NCI-H1436 treated with DMSO at 0.1 percent for 48 hours (cell line): ENCODE data around the gene HTR5A.
"Not testable (repeated sequence)": the region's sequence is repeated elsewhere in the genome, so short reads cannot be mapped to it uniquely, and the experiment has no call there.

Experiments
- DNase-seq: peaks from one replicate; lab custom pipeline; 2025; lab: John Stamatoyannopoulos, UW

The HTR5A gene

DNA sequence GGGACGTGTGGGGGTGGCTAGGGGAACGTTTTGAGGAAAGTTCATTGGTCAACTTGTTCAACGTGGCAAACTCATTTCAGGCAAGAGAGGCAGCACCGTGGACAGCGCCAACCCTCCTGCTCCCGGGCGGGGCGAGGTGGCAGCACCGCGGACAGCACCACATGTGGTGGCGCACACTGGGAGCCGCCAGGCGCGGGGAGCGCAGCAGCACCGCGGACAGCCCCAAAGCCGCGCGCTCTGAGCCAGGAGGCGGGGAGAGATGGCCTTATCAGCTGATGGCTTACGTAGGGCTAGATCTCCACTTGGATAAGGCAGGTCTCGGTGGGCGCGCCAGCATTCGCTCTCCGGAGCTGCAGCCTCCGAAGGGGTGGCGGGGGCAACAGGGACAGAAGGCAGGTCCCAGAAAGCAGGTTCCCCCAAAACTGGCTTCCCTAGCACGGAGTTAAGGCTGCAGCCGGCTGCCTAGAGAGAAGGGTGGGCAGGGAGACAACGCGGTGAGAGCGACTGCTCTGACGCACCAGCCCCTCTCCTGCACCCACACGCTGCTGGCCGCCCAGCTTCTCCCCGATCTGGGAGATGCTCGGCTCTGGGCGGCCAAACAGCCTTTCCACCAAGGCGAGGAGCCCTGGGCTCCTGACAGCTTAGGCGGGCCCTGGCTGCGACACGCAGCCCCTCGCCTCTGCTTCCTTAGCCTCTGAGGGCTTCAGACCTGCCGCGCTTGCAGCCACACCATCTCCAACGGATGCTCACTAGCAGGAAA, at the start of gene HTR5A:
Gene HTR5A (plus strand): TSS at position 333 of the 760 bp plus-strand sequence. CDS start 576 bp downstream, outside the sequence.
- DNase-seq: no peak

DNA sequence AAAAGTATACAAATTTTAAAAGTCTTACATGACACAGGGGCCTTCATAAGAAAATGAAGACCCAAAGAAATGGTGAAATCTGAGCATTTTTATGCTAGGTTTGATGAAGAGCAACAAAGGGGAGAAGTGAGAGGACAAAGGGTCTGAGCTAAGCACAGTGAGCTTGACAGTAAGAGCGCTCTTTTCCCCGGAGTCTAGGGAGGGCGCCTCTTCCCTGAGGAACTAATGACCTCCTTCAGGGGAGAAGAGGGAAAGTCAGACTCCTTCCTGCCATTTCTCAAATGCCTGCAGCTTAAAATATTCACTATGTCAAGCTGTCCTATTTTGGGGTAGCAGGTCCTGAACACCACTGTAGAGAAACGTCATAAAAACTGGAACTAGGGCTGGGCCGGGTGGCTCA, 49.1 kb upstream of the HTR5A start:
- no peak for DNase-seq

- DNase-seq: no peak
These were observed 48.4 kb upstream of the HTR5A start for GRCh38 chr7:155021699-155022145.

- DNase-seq: no peak
These were observed 42.2 kb upstream of the HTR5A start for GRCh38 chr7:155027879-155028278.

GRCh38 chr7:155032978-155033377, 37.1 kb upstream of the HTR5A start:
- DNase-seq: no peak

GRCh38 chr7:155034495-155034894, 35.6 kb upstream of the HTR5A start:
- DNase-seq: not testable (repeated sequence)

GRCh38 chr7:155038335-155038734, 31.8 kb upstream of the HTR5A start:
- DNase-seq: no peak

DNA sequence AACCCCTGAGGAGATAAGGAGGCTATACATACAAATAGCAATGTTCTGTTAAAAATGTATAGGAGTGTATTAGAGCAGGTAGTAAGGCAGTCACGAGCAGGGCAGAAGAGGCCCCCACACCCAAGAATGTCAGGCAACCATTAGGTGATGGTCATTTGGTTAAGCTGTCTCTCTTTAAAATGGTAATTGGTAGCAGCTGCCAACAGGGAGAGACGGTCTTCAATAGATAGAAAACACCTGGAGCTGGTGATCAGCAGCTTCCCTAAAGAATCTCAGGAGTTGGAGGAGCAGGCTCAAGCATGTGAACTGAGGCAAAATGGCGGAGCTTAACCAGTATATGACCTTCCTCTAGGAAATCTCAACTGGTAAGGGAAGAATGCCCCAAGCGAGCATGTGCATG, 26.4 kb upstream of the HTR5A start:
- DNase-seq: no peak

- no peak for DNase-seq
These were observed 22.1 kb upstream of the HTR5A start for GRCh38 chr7:155048006-155048405.

GRCh38 chr7:155051355-155051754, 18.8 kb upstream of the HTR5A start:
- no peak for DNase-seq

DNA sequence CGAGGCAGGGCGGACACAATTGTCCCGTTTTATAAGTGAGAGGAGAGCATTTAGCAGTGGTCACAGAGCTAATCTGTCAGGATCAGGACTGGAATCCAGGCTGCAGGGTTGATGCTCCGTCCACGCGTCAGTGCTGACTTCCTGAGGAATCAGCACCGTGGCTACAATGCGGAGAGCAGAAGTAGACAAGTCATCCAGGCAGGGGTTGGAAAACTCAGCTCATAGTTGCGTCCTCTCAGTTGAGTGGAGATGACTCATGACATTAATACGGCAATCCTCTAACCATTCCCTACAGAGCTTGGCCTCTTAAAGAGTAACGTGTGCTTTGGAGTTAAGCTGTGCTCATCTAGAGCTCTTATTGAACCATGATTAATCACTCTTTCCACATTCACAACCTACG, 17.1 kb upstream of the HTR5A start:
- no peak for DNase-seq

DNA sequence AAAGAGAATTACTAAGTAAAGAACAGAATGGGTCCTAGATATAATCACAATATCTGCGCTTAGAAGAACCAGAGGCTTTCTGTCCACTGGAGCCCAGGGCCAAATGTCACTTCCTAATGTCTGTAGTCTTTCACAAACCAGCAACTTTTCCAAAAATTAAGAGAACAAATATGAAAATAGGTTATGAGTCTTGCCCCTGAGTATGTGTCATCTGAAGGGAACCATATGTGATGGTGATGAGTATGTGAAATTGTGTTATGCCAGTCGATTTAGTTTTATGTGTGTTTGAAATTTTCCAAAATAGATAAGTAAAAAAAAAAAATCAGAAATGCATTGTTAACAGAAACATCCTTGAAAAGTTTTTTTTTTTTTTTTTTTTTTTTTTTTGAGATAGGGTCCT, 15.4 kb upstream of the HTR5A start:
- no peak for DNase-seq

GRCh38 chr7:155057076-155057475, 13.0 kb upstream of the HTR5A start:
- DNase-seq: no peak

- no peak for DNase-seq
These were observed 11.2 kb upstream of the HTR5A start for GRCh38 chr7:155058896-155059295.

DNA sequence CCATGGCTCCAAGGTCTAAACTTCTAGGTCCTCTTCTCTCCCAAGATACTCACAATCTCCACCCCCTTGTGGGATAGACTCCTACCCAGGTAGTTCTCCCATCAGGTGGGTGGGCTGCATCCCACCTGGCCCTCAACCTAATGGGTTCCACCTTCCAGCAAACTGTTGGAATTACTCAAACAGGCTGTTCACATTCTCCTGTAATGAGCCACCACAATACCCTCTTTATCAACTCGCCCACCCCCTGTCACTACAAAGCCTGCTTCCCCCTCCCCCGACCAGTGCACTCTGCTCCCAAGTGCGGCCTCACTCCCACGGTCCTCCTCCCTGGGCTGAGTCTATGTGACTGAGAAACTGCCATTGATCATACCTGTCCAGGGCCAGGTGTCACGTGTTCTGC, 10.4 kb upstream of the HTR5A start:
- no peak for DNase-seq

DNA sequence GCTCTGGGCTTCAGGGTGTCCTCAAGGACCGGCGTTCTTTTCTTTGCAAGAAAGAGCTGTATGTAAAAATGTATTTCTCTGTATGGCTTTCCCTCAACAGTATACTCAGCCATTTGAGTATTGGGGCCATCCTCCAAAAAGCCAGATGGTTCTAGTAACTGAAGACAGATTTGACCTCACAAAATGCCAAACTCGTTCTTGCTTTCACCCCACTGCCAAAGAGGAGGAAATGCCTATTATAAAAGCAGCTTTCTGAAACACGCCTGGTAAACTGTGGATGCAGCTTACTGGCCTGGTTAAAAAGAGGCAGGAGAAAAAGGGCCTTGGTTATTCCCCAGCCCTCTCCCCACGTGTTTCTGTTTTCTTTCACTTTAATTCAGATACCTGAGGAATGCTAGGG, 7.7 kb upstream of the HTR5A start:
- DNase-seq: no peak

DNA sequence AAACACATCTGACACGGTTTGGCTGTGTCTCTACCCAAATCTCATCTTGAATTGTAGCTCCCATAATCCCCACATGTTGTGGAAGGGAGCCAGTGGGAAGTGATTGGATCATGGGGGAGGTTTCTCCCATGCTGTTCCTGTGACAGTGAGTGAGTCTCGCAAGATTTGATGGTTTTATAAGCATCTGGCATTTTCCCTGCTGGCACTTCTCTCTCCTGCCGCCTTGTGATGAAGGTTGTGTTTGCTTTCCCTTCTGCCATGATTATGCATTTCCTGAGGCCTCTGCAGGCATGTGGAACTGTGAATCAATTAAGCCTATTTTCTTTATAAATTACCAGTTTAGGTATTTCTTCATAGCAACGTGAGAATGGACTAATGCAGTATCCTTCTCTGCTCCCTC, 5.9 kb upstream of the HTR5A start:
- no peak for DNase-seq

GRCh38 chr7:155066417-155066950, 3.6 kb upstream of the HTR5A start:
- DNase-seq: no peak

- DNase-seq: no peak
These were observed 1.1 kb downstream of the HTR5A start for GRCh38 chr7:155071121-155071651.

DNA sequence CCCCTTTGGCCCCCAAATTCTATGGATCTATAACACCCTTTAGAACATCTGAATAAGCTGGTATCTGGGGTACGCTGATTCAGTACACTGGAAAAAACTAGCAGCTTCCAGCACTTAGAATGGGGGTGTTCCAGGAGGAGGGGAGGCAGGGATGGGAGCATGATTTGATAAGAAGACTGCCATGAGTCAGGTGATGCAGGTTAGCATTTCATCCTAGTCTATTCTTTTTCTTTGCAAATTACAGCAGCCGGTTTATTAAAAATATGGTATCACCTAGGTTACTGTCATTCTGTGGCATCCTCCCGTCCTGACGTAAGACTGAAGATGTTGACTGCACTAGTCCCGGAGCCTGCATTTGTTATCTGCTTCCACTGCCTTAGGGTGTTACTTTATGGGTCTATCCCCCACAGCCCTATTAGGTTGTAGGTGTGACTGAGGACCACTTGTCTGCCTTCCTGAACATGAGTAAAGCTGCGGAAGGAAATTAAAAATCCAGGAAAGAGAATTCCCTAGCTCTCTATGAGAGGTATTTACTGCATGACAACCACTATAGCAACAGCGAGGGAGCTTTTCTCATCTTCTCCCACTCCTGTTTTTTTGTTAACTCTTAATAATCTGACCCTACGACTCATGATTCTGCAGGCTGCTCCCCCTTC, 1.9 kb downstream of the HTR5A start:
- DNase-seq: no peak

GRCh38 chr7:155073922-155074321, 3.8 kb downstream of the HTR5A start:
- no peak for DNase-seq

DNA sequence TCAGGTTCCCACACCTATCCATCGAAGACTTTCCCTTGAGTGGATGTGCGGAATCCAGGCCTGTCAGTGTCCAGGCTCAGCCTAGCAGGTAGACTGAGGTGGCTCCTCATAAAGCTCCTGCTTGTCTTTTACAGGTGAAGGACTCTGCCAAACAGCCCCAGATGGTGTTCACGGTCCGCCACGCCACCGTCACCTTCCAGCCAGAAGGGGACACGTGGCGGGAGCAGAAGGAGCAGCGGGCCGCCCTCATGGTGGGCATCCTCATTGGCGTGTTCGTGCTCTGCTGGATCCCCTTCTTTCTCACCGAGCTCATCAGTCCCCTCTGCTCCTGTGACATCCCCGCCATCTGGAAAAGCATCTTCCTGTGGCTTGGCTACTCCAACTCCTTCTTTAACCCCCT, 13.9 kb downstream of the HTR5A start:
- DNase-seq: no peak

GRCh38 chr7:155084969-155085368, 14.8 kb downstream of the HTR5A start:
- no peak for DNase-seq
